Omental fat pad (tissue), 4 donors: Measurements from ENCODE around the gene SCAPER. TPM values are rescaled to one million over a fixed set of nuclear protein-coding genes. Genes with fewer than 3 reads are reported as not detected.
"Not testable (repeated sequence)": the region's sequence is repeated elsewhere in the genome, so short reads cannot be mapped to it uniquely, and the experiment has no call there.

ENCODE experiments used
- ATAC-seq: fragments of 150-250 bp; one replicate; pipeline ENCODE4 v1.9.1; 2016; ENCODE audit warnings: mild to moderate bottlenecking, moderate library complexity; ENCODE audit not compliant: low FRiP score
- DNase-seq: peaks from one replicate; pipeline ENCODE4 v3.0.0-alpha.2; 2019; ENCODE audit warnings: low spot score
- CTCF ChIP-seq, 3 donors: fragments of 450-650 bp; IDR thresholded peaks; one replicate each; pipeline ENCODE4 v1.5.1; 2016 to 2017; ENCODE audit warnings: antibody characterized with exemption in 3 of 3, mild to moderate bottlenecking in 3 of 3, moderate library complexity in 2 of 3
- total RNA-seq, 4 donors: library from RNA; depleted of rRNA; stranded (reverse); fragments of >200 nt; gene quantifications; one replicate each; pipeline ENCODE4 v1.1.0, GENCODE V29; 2016

The SCAPER gene
- total RNA-seq, 4 donors from 2014 or later = 11.2 to 33.4 (median 22.6) TPM

GRCh38 chr15:76533995-76534394, 371.1 kb downstream of the SCAPER start:
- TF ChIP-seq CTCF (IDR thresholded peaks at IDR 0.05) = no peak

GRCh38 chr15:76533060-76533820, 371.9 kb downstream of the SCAPER start:
- no peak for TF ChIP-seq CTCF (IDR thresholded peaks at IDR 0.05)
- no peak for DNase-seq
- ATAC-seq = no peak

More at GRCh38 chr15:76533995-76534394, 371.1 kb downstream of the SCAPER start:
- ATAC-seq (no peak), DNase-seq (no peak)

- no peak for ATAC-seq
- no peak for TF ChIP-seq CTCF (IDR thresholded peaks at IDR 0.05)
- DNase-seq = no peak
Measured at GRCh38 chr15:76529911-76530310, 375.2 kb downstream of the SCAPER start.

- ATAC-seq = no peak
- TF ChIP-seq CTCF (IDR thresholded peaks at IDR 0.05) = no peak
- no peak for DNase-seq
Measured at GRCh38 chr15:76526111-76526510, 379.0 kb downstream of the SCAPER start.

GRCh38 chr15:76517910-76518309, 387.2 kb downstream of the SCAPER start:
- DNase-seq (no peak), ATAC-seq (no peak)
- TF ChIP-seq CTCF (IDR thresholded peaks at IDR 0.05) = no peak

GRCh38 chr15:76514282-76514681, 390.9 kb downstream of the SCAPER start:
- TF ChIP-seq CTCF (IDR thresholded peaks at IDR 0.05) = no peak
- DNase-seq (no peak), ATAC-seq (no peak)

- no peak for TF ChIP-seq CTCF (IDR thresholded peaks at IDR 0.05)
- DNase-seq (no peak), ATAC-seq (no peak)
Measured at GRCh38 chr15:76512971-76513370, 392.2 kb downstream of the SCAPER start.

- ATAC-seq, DNase-seq: not testable (repeated sequence)
Measured at GRCh38 chr15:76510663-76511062, 394.5 kb downstream of the SCAPER start.
